ENCODE data around the gene RAD51B.
"Not testable (repeated sequence)": the region's sequence is repeated elsewhere in the genome, so short reads cannot be mapped to it uniquely, and the experiment has no call there.

The RAD51B gene

DNA sequence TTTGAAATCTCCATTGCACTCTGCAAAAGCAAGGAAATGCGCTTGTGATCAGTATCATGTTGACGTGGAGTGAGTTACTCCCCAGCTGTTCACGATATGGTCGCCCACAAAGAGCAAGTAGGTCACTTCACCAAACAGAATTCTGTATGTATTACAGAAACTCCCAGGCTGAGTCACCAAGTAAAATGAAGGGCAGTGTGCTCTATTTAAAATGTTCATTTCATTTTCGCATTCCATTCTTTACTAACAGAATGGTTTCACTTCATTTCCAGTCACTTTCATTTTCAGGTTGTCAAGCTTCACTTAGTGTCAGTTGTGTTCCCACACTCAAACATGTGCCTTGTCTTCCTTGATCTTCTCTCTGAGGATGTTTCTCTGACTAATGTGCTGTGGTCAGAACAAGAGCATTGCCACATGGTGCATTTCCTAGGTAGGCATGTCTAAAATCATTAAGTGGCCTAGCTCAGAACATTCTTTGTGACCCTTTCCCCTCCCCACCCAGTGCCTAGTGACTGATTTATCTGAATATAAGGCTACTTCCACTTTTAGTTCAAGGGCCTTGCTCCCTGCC lies 391.2 kb downstream of the RAD51B start:
- peak; percentile 26 to 34 (median 30) for DNase-seq (ENCODE audit: low read depth in 3 of 3)

DNA sequence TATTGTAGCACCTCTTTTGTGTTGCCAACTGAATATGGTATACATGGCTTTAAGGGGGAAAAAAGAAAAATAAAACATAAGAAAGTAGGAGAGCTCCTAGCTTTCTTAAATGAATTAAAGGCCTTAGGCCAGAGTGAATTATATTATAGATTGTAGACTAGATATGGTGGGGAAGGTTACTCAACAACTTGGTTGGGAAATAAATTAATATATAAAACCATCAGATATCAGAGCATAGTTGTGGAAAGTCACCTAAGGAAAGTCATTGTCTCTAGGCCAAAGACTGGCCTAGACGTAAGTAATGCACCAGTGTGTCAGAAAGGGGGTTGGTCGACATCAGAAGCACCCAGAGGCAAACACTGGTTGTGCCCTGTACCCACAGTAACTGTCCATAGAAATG lies 391.8 kb downstream of the RAD51B start:
- DNase-seq (ENCODE audit: low read depth in 3 of 3): no peak

DNA sequence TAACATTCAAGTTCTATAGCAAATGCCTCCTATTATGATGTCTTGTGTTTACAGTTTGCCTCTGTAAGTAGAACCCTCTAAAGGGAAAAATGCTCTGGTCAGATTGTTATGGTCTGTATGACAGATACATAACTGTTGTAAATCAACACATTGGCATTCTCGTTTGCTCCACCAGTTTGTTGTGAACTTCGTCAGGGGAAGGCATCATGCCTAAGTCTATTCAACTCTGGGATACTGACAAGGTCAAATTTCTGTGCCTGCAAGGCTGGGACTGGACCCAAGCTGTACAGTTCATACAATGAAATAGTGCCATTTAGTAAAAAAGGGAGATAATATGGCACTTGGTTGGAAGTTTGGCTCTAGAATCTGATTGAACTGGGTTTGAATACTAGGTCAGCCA lies 392.3 kb downstream of the RAD51B start:
- DNase-seq (ENCODE audit: low read depth in 3 of 3): no peak

DNA sequence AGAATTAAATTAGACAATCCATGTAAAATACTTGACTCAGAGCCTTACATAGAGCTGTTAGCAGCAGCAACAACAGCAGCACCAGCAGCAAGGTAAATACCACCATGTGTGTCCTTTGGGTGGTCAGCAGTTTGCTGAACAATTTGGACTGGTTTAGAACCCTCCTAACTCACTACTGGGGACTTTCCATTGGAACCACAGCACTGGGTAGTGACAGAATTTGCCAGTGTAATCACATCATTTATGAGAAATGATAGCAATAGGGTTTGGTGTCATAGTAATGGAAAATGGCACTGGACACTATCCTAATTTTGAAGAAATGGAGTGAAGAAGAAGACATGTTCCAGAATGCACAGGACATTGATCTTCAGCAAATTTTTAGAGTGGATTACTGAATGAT lies 392.8 kb downstream of the RAD51B start:
- DNase-seq (ENCODE audit: low read depth in 3 of 3): no peak

DNA sequence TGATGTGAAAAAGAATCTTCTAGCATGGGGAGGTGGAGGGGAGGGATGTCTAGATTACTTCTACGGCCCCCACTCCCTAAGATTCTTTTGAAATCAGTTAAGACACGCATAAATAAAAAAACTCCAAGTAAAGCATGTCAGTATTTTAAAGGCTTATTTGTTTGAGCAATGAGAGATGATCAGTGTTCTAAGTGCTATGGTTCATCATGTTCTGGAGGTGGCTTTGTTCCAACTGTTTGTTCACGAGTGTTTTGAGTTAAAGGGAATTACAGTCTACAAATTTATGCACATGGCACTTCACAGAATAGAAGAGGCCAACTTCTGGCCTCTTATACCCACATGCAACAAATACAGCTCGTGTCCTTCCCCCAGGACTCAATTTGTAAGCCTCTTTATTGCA lies 394.9 kb downstream of the RAD51B start:
- DNase-seq (ENCODE audit: low read depth in 3 of 3): no peak

DNA sequence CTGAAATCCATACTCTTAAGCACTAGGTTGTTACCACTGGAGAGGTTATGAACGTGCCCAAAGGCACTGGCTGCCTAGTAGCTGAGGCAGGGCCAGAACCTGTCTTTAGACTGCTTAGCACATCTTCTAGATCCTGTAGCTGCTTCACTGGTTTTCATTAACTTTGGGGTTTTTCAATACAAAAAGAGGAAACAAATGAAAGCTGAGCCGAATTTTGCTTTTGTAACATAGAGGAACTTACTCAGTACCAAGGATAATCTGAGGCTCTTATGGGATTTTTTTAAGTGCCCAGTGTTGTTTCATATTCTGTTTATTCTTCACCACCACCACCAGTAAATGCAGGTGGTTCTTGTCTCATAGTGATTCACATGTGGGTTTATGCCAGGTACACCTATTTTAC lies 396.1 kb downstream of the RAD51B start:
- no peak for DNase-seq (ENCODE audit: low read depth in 3 of 3)

DNA sequence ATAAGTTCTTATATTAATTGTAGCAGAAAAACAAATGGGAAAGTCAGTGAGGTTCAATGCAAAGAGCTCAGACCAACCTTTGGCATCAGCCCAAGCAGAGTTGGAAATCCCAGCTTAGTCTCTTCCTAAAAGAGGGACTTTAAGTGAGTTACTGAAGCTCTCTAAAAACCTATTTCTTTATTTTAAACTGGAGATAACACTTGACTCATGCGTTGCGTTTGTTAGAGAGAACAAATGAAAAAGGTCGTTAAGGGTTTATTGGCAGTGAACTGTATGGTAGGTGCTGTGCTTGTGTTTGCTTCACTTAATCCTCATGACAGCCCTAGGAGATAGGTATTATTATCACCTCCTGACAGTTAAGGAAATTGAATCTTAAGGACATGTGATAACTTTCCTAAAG lies 396.5 kb downstream of the RAD51B start:
- no peak for DNase-seq (ENCODE audit: low read depth in 3 of 3)

DNA sequence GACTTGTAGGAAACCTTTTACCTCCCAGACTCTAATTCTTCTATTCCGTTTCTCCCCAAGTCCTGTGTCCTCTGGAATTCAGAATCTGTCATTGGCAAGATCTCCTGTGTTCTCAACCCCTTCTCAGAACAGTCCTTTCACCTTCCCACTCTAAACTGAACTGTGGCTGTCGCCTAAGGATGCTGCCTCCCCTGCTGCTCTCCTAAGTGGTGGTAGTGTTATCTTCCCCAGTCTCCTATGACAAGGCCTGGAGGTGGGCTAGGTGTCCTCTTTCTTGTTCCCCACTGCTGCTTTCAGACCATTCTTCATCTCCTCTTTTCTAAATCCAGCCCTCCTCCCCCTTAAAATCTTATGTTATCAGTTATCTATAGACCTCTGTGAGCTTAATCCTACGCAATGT lies 397.4 kb downstream of the RAD51B start:
- DNase-seq (ENCODE audit: low read depth in 3 of 3): no peak

DNA sequence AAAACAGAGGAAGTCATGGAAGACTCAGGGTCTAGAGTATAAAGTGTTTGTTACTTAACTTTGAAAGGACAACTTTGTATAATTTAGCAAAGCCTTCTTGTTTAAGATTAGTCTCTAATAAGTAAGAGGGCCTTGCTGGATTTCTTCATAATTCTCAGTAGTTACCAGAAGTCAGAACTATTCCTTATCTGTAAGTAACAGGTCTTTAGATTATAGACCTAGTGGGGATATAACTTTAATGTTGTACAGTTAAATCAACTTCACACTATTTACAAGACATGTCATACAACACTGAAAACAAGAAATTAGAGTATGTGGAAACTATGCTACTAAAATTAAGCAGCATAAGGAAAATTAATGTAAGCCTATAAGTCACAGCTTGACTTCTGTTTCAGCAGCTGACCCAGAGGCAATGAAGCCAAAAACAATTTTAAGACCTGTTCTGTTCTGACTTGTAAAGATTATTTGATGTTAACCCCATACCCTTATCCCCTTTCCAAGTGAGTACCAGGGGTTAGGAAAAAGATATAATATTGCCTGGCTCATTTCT lies 398.3 kb downstream of the RAD51B start:
- DNase-seq (ENCODE audit: low read depth in 3 of 3): no peak

DNA sequence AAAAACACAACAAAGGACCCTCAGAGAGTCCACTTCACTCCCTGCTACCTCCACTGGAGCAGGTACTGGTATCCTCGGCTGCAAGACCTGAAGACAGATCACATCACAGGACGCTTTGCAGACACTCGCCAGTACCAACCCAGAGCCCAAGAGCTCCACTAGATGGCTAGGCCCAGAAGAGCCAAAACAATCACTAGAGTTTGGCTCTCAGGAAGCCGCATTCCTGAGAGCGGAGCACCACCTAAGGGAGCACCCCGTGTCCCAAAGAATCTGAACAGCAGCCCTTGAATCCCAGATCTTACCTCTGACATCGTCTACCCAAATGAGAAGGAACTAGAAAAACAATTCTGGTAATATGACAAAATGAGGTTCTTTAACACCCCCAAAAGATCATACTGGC lies 399.8 kb downstream of the RAD51B start:
- DNase-seq (ENCODE audit: low read depth in 3 of 3): no peak

DNA sequence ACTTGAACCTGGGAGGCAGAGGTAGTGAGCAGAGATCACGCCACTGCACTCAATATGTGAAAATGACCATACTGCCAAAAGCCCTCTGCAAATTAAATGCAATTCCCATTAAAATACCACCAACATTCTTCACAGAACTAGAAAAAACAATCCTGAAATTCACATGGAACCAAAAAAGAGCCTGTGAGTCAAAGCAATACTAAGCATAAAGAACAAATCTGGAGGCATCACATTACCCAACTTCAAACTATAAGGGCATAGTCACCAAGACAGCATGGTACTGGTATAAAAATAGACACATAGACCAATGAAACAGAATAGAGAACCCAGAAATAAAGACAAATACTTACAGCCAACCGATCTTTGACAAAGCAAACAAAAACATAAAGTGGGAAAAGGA lies 401.5 kb downstream of the RAD51B start:
- not testable (repeated sequence) for DNase-seq (ENCODE audit: low read depth in 3 of 3)

DNA sequence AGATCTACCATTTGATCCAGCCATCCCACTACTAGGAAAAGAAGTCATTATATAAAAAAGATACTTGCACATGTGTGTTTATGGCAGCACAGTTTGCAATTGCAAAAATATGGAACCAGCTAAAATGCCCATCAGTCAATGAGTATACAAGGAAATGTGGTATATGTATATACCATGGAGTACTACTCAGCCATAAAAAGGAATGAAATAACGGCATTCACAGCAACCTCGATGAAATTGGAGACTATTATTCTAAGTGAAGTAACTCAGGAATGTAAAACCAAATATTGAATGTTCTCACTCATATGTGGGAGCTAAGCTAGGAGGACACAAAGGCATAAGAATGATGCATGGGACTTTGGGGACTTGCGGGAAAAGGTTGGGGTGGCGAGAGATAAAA lies 402.6 kb downstream of the RAD51B start:
- DNase-seq (ENCODE audit: low read depth in 3 of 3): no peak

DNA sequence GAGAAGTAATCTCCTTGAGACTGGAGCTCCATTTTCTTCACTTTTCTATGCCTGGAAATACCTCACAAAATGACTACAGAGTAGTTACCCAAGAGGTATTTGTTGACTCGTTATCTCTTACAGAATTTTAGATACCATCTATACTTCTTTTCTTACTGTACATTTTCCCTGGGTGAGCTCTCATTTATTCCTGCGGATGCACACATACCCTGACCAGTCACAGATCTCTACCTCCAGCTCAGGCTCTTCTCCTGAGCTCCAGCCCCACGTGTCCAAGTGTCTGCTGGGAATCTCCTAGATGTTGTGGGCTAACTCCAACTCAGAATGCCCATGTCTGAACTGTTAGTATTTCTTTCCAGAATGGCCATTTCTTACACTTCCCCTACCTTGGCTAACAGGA lies 403.1 kb downstream of the RAD51B start:
- DNase-seq (ENCODE audit: low read depth in 3 of 3): no peak

DNA sequence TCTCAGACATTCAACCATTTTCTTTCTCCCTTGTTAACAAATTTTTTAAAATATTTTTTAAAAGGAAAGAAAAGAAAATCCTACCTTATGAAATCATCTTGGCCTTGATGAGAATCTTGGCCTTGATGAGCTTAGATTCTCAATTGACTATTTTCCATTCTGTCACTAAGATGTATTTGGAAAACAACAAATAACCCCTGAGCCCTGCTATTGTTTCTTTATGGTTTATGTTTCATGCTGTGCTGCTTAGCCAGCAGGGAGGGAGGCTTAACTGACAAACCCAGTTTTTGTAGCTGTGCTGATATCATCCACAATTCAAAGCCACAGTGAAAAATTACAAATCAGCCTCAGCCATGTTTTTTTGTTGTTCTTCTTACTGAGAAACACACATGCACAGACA lies 404.1 kb downstream of the RAD51B start:
- no peak for DNase-seq (ENCODE audit: low read depth in 3 of 3)

DNA sequence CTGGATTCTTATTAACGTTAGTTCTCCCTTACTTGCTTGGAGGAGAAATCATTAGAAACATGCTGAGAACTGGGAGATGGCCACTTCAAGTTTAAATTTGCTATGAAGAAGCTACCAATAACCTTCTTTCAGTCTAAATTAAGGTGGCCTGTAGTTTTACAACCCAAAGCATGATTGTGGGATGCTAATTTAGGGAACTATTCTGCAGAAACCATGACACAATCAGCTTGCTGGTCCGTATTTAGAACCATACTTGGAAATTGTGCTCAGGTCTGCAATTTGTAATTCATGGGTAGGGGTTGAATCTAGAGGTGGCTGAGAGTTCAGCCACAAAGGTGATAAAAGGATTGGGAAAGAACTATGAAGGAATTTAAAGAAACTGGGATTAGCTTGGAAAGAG lies 405.7 kb downstream of the RAD51B start:
- DNase-seq (ENCODE audit: low read depth in 3 of 3): no peak

DNA sequence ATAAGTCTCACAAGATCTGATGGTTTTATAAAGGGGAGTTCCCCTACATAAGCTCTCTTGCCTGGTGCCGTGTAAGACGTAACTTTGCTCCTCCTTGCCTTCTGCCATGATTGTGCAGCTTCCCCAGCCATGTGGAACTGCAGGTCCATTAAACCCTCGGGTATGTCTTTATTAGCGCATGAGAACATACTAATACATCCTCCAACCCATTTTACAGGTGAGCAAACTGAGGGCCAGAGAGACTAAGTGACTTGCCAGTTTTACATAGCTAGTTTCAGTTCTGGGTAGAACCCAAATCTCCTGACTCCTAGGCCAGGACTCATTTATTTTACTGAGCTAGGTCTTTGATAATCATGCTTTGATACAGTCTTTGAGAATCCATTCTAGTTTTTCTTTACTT lies 406.9 kb downstream of the RAD51B start:
- no peak for DNase-seq (ENCODE audit: low read depth in 3 of 3)

DNA sequence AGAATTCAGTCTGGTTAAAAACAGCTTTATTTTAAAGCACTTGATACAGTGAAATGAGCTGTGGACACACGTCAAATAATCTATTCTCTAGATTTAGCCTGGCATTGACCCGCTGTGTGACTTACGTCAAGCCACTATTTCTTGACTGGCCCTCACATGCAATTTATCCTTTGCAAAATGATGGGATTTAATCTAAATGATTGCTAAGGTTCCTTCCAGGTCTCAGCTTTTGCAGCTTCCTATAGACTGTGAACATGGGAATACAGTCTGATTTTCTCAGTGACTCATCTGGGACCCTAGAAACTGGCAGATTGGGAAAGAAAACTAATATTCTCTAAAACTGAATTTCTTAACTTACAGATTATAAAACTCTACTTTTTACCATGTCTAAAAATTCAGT lies 409.1 kb downstream of the RAD51B start:
- DNase-seq (ENCODE audit: low read depth in 3 of 3): no peak

DNA sequence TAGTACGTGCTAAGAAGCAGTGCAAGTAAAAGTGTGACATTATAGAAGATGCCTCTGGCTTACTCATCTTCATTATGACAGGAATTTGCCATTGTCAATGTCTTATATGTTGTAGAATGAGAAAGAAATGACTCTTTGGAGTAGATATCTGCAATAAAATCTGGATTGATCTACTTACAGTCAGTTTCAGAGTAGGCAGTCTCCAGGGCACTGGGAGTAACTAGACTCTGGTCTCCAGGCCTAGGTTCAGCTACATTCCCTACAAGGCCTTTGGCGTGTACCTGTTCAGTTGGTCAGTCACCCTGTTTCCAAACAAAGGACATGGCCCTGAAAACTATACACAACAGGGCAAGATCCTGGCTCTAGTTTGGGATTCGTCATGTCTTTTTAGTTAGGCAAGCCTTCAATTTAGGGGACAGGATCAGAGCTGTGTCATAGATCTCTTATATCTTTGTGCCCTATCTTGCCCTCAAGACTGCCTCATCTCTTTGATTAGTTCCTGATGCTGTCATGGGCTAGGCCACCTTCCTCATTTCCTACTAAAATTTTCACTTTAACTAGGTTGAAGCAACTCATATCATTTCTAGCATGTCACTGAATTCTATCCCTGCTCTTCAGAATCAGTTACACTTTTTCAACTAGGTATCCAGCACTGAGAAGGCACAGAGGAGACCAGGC lies 410.0 kb downstream of the RAD51B start:
- no peak for DNase-seq (ENCODE audit: low read depth in 3 of 3)

DNA sequence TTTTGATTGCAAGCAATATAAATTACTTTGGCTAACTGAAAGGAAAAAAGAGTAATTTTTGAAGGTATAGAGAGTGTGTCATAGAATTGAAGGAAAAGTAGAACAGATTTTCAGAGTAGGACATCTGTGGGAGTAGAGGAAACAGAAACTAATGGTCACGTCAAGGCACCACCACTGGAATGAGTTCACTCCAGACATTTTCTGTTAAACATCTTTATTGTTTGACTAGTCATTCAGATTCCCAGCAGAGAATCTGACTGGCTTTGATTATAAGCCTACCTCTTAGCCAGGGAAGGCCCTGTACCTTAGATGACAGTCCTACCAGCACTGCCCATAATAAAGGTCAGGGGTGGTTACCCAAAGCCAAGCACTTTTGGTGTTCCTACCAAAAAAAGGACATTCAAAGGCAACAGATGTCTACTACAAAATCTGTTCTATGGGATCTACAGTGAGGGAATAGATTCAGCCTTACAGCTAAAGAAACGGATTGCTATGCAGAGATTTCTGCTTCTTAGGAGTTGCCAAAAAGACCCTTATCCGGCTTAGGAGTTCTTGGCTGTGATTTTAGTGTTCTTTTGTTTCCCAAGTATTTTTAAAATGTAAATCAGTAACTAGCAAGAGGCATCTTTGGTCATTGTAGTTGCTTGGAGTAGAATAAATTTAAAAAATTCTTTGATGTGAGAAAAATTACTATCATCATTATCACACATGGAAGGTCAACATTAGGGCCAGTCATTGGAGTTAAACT lies 410.8 kb downstream of the RAD51B start:
- no peak for DNase-seq (ENCODE audit: low read depth in 3 of 3)

DNA sequence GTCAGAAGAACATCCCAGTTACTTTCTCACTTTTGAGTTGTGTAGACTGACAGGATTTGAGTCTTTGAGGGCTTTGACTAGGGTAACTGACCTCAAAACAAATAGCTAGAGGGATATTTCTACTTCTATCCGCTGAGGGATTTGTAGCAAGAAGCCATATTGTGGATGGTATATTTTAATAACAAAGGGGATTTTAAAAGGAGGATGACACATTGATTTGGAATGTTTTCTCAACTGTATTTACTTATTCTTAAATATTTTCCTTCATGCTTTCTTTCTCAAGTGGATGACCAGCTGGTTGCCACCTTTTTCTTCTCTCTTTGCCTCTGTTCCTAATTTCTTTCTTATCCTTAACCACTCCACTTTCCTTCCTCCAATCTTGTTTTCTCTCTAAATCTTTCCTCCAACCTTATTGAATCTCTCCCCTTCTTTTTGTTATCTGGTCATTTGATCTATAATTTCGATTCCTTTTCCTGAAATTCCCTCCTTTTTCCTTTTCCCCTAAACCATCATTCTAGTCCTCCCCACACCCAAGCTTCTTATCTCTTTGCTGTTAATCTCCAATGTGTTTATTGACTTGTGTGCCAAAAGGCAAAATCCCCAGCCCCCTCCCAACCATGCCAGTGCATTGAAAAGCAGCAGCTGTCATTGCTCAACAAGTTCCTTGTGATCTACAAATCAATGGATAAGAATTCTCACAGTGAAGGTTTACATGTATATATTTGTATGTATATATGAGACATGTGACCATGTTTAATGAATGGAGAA lies 411.6 kb downstream of the RAD51B start:
- no peak for DNase-seq (ENCODE audit: low read depth in 3 of 3)

DNA sequence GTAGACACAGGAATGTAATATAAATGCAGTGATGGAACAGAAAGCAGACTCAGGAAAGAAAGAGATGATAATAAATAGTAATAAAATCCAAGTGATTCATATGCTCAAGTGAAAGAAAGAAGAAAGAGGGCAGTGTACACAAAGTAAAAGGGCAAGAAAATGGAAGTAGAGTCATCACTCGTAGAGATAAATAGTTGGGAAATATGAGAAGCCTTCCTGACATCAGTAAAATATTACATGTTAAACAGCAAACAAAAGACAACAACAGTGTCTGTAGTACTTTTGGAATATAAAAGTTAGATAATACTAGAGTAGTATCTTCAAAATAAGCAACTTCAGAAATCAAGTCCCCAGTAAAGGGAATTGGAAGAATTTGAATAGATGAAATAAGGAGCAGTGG lies 412.3 kb downstream of the RAD51B start:
- no peak for DNase-seq (ENCODE audit: low read depth in 3 of 3)
